ENCODE measurements around the gene MAP3K20. TPM values are rescaled to one million over a fixed set of nuclear protein-coding genes. Genes with fewer than 3 reads are reported as not detected.
"Not testable (repeated sequence)": the region's sequence is repeated elsewhere in the genome, so short reads cannot be mapped to it uniquely, and the experiment has no call there.

Gene MAP3K20
- total and polyA plus RNA-seq, 10 donors: 3.2 to 24.1 (median 14.6) TPM

DNA sequence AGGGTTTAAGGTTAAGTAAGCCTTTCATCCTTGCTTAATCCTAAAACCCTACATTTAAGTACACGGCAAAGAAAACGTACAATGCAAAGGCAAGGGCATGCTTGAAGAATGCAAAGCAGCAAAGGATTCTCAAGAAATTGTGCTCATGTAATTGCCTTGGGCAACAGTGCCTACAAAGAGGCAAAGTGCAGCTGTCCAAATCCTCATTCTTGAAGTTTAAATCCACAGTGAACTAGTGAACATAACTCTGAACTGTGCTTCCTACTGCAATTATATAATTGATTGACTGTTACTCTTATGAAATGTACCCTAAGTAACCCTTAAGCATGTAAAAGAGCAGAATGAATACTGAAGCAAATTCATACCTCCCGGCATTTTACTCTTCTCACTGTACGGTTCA is 85.4 kb downstream of the MAP3K20 start:
- peaks cover 0 to 28% (median 5%) of the 10 kb centered on the region in 6 donors for H3K4me1 ChIP-seq
- intact Hi-C loops (cut with DNase I; ENCODE audit: low total_unique reads): no loop called here
- 79 to 93% (median 83%) methylated on average over 4 of the region's 4 CpGs for WGBS, 5 donors

GRCh38 chr2:173161507-173161906 is 85.9 kb downstream of the MAP3K20 start:
- DNase-seq: no peak
- Histone ChIP-seq H3K36me3 (no peaks in the 10 kb centered on the region), H3K9me3 (peaks cover 0 to 6% (median 5%) of the 10 kb centered on the region in 8 donors), H3K4me1 (peaks cover 0 to 28% (median 5%) of the 10 kb centered on the region in 6 donors), H3K27me3 (replicated peaks in 1 of 7) (no peaks in the 10 kb centered on the region), H3K4me3 (no peak overlapping the region), H3K27ac (peak overlapping the region in 1 of 8 donors; percentile 83)
- no peak for TF ChIP-seq POLR2A (IDR thresholded peaks at IDR 0.05)
- TF ChIP-seq, protein P1, sequence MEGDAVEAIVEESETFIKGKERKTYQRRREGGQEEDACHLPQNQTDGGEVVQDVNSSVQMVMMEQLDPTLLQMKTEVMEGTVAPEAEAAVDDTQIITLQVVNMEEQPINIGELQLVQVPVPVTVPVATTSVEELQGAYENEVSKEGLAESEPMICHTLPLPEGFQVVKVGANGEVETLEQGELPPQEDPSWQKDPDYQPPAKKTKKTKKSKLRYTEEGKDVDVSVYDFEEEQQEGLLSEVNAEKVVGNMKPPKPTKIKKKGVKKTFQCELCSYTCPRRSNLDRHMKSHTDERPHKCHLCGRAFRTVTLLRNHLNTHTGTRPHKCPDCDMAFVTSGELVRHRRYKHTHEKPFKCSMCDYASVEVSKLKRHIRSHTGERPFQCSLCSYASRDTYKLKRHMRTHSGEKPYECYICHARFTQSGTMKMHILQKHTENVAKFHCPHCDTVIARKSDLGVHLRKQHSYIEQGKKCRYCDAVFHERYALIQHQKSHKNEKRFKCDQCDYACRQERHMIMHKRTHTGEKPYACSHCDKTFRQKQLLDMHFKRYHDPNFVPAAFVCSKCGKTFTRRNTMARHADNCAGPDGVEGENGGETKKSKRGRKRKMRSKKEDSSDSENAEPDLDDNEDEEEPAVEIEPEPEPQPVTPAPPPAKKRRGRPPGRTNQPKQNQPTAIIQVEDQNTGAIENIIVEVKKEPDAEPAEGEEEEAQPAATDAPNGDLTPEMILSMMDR (IDR thresholded peaks at IDR 0.05 in 8 of 11, conservative IDR thresholded peaks at IDR 0.05 in 3 of 11): no peak
- TF ChIP-seq POLR2AphosphoS5 (IDR thresholded peaks at IDR 0.05): no peak
- intact Hi-C loops (cut with DNase I; ENCODE audit: low total_unique reads): no loop called here
- 81 to 91% (median 85%) methylated on average over 6 of the region's 6 CpGs for WGBS, 5 donors

More for the DNA sequence above, 85.4 kb downstream of the MAP3K20 start:
- no peaks in the 10 kb centered on the region for H3K36me3 ChIP-seq
- peak overlapping the region in 3 of 8 donors; percentile 71 to 83 (median 80) for H3K27ac ChIP-seq
- no peaks in the 10 kb centered on the region for H3K27me3 ChIP-seq (replicated peaks in 1 of 7)
- H3K4me3 ChIP-seq: no peak overlapping the region
- TF ChIP-seq POLR2AphosphoS5 (IDR thresholded peaks at IDR 0.05) (no peak), POLR2A (IDR thresholded peaks at IDR 0.05) (no peak)
- TF ChIP-seq, protein P1 (IDR thresholded peaks at IDR 0.05 in 8 of 11, conservative IDR thresholded peaks at IDR 0.05 in 3 of 11): no peak
- peaks cover 0 to 6% (median 5%) of the 10 kb centered on the region in 8 donors for H3K9me3 ChIP-seq
- DNase-seq: no peak

DNA sequence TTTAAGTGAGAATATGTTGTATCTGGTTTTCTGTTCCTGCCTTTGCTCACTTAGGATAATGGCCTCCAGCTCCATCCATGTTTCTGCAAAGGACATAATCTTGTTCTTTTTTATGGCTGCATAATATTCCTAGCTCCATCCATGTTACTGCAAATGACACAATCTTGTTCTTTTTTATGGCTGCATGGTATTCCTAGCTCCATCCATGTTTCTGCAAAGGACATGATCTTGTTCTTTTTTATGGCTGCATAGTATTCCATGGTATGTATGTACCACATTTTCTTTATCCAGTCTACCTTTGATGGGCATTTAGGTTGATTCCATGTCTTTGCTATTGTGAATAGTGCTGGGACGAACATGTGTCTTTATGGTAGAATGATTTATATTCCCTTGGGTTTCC is 87.7 kb downstream of the MAP3K20 start:
- H3K27me3 ChIP-seq (replicated peaks in 1 of 7); H3K36me3 ChIP-seq; H3K9me3 ChIP-seq; intact Hi-C loops (cut with DNase I; ENCODE audit: low total_unique reads); H3K27ac ChIP-seq; H3K4me3 ChIP-seq; DNase-seq: not testable (repeated sequence)
- 92 to 100% (median 97%) methylated on average over 1 of the region's 1 CpG for WGBS, 5 donors
- peaks cover 0 to 28% (median 5%) of the 10 kb centered on the region in 6 donors for H3K4me1 ChIP-seq

DNA sequence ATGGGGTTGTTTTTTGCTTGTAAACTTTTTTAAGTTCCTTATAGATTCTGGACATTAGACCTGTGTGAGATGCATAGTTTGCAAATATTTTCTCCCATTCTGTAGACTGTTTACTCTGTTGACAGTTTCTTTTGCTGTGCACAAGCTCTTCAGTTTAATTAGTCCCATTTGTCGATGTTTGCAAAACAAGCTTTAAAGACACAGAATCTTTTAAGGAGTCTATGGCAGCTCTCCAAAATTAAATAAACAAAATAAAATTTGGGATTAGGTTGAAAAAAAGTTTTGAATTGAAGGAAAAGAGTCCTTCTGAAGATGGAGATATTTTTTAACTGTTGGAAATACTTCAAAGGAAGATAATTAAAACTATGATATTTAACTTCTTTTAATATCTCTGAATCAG is 88.8 kb downstream of the MAP3K20 start:
- no peaks in the 10 kb centered on the region for H3K36me3 ChIP-seq
- no peak for DNase-seq
- H3K4me3 ChIP-seq: no peak overlapping the region
- intact Hi-C loops (cut with DNase I; ENCODE audit: low total_unique reads): no loop called here
- no peak overlapping the region for H3K27ac ChIP-seq
- H3K9me3 ChIP-seq: peaks cover 0 to 6% (median 5%) of the 10 kb centered on the region in 8 donors
- H3K27me3 ChIP-seq (replicated peaks in 1 of 7): no peaks in the 10 kb centered on the region
- WGBS, 5 donors: 60 to 80% (median 76%) methylated on average over 1 of the region's 1 CpG
- no peak for TF ChIP-seq POLR2AphosphoS5 (IDR thresholded peaks at IDR 0.05)
- TF ChIP-seq, protein P1 (IDR thresholded peaks at IDR 0.05 in 8 of 11, conservative IDR thresholded peaks at IDR 0.05 in 3 of 11): no peak
- no peak for TF ChIP-seq POLR2A (IDR thresholded peaks at IDR 0.05)
- H3K4me1 ChIP-seq: peaks cover 0 to 21% (median 5%) of the 10 kb centered on the region in 6 donors
